ENCODE results near the gene ANXA3. TPM values are rescaled to one million over a fixed set of nuclear protein-coding genes. Genes with fewer than 3 reads are reported as not detected.

The ANXA3 gene
- polyA plus RNA-seq, 1 donor from 2014 or later, result 0.27 TPM

- Histone ChIP-seq H3K36me3 (ENCODE audit: insufficient read depth, low read length) (no peaks in the 10 kb centered on the region), H3K27me3 (ENCODE audit: insufficient read depth, low read depth, low read length) (no peaks in the 10 kb centered on the region), H3K9me3 (ENCODE audit: low read length) (no peaks in the 10 kb centered on the region), H3F3A (ENCODE audit: insufficient read depth, low read length, poor library complexity, severe bottlenecking) (no peaks in the 10 kb centered on the region), H3K4me3 (ENCODE audit: low read length) (no peak overlapping the region), H3K79me2 (replicated peaks; ENCODE audit: insufficient read depth, low read length) (no peaks in the 10 kb centered on the region), H3K4me2 (ENCODE audit: low read length) (no peak overlapping the region), H3K9ac (ENCODE audit: low read length) (no peak overlapping the region), H2AFZ (ENCODE audit: low read depth, low read length) (no peak overlapping the region), H3K27ac (ENCODE audit: low read length) (no peak overlapping the region), H3K9me2 (ENCODE audit: insufficient read depth, low read length) (no peaks in the 10 kb centered on the region), H4K20me1 (ENCODE audit: insufficient read depth) (no peaks in the 10 kb centered on the region)
- no peak for TF ChIP-seq SMC3 (conservative IDR thresholded peaks at IDR 0.05; ENCODE audit: poor library complexity)
- no peak for TF ChIP-seq TAF1 (IDR thresholded peaks at IDR 0.05; ENCODE audit: low read depth)
- no peak for TF ChIP-seq EP300 (conservative IDR thresholded peaks at IDR 0.05; ENCODE audit: poor library complexity, severe bottlenecking)
- TF ChIP-seq POLR2AphosphoS5 (IDR thresholded peaks at IDR 0.05), result no peak
- no peak for TF ChIP-seq MXI1 (conservative IDR thresholded peaks at IDR 0.05; ENCODE audit: poor library complexity, severe bottlenecking)
- no peak for TF ChIP-seq REST (IDR thresholded peaks at IDR 0.05; ENCODE audit: borderline replicate concordance)
- no peak for TF ChIP-seq EZH2 (IDR thresholded peaks at IDR 0.05; ENCODE audit: borderline replicate concordance, insufficient read depth, low read length, poor library complexity, severe bottlenecking)
- TF ChIP-seq RAD21 (conservative IDR thresholded peaks at IDR 0.05), result no peak
- no peak for TF ChIP-seq CTCF (IDR thresholded peaks at IDR 0.05; ENCODE audit: poor library complexity, severe bottlenecking)
These were observed 11.1 kb downstream of the ANXA3 start for GRCh38 chr4:78562687-78563086.

- Histone ChIP-seq H3K4me3 (ENCODE audit: low read length) (no peak overlapping the region), H3K9ac (ENCODE audit: low read length) (no peak overlapping the region), H4K20me1 (ENCODE audit: insufficient read depth) (no peaks in the 10 kb centered on the region), H3K27me3 (ENCODE audit: insufficient read depth, low read depth, low read length) (no peaks in the 10 kb centered on the region), H2AFZ (ENCODE audit: low read depth, low read length) (no peak overlapping the region), H3K79me2 (replicated peaks; ENCODE audit: insufficient read depth, low read length) (no peaks in the 10 kb centered on the region), H3K36me3 (ENCODE audit: insufficient read depth, low read length) (no peaks in the 10 kb centered on the region), H3K9me3 (ENCODE audit: low read length) (no peaks in the 10 kb centered on the region), H3F3A (ENCODE audit: insufficient read depth, low read length, poor library complexity, severe bottlenecking) (no peaks in the 10 kb centered on the region), H3K27ac (ENCODE audit: low read length) (no peak overlapping the region), H3K9me2 (ENCODE audit: insufficient read depth, low read length) (no peaks in the 10 kb centered on the region), H3K4me2 (ENCODE audit: low read length) (no peak overlapping the region)
- no peak for TF ChIP-seq POLR2AphosphoS5 (IDR thresholded peaks at IDR 0.05)
- no peak for TF ChIP-seq TAF1 (IDR thresholded peaks at IDR 0.05; ENCODE audit: low read depth)
- no peak for TF ChIP-seq RAD21 (conservative IDR thresholded peaks at IDR 0.05)
These were observed 14.4 kb downstream of the ANXA3 start for GRCh38 chr4:78565971-78566372.

All from neural cell (in vitro differentiated cells).